DMS 273 (cell line): ENCODE measurements around the gene PCDHGA9.
"Not testable (repeated sequence)": the region's sequence is repeated elsewhere in the genome, so short reads cannot be mapped to it uniquely, and the experiment has no call there.

ENCODE experiments used
- DNase-seq: peaks from one replicate; lab custom pipeline; 2025; ENCODE audit not compliant: unreplicated experiment; lab: John Stamatoyannopoulos, UW

Gene PCDHGA9

DNA sequence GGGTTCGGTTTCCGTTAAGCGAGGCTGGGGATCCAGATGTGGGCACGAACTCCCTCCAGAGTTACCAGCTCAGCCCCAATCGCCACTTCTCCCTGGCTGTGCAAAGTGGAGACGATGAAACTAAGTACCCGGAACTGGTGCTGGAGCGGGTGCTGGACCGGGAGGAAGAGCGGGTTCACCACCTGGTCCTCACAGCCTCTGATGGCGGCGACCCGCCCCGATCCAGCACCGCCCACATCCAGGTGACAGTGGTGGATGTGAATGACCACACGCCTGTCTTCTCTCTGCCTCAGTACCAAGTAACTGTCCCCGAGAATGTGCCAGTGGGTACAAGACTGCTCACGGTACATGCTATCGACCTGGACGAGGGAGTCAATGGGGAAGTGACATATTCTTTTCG, 19.2 kb upstream of the PCDHGA9 start:
- DNase-seq, result no peak

DNA sequence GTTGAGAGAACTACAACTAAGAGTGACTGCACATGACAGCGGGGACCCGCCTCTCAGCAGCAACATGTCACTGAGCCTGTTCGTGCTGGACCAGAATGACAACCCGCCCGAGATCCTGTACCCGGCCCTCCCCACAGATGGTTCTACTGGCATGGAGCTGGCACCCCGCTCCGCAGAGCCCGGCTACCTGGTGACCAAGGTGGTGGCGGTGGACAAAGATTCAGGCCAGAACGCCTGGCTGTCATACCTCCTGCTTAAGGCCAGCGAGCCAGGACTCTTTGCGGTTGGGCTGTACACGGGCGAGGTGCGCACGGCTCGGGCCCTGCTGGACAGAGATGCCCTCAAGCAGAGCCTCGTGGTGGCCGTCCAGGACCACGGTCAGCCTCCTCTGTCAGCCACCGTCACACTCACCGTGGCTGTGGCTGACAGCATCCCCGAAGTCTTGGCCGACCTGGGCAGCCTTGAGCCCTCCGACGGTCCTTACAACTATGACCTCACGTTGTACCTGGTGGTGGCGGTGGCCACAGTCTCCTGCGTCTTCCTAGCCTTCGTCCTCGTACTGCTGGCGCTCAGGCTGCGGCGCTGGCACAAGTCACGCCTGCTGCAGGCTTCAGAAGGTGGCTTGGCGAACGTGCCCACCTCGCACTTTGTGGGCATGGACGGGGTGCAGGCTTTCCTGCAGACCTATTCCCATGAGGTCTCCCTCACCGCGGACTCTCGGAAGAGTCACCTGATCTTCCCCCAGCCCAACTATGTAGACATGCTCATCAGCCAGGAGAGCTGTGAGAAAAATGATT, 17.9 kb upstream of the PCDHGA9 start:
- no peak for DNase-seq

DNA sequence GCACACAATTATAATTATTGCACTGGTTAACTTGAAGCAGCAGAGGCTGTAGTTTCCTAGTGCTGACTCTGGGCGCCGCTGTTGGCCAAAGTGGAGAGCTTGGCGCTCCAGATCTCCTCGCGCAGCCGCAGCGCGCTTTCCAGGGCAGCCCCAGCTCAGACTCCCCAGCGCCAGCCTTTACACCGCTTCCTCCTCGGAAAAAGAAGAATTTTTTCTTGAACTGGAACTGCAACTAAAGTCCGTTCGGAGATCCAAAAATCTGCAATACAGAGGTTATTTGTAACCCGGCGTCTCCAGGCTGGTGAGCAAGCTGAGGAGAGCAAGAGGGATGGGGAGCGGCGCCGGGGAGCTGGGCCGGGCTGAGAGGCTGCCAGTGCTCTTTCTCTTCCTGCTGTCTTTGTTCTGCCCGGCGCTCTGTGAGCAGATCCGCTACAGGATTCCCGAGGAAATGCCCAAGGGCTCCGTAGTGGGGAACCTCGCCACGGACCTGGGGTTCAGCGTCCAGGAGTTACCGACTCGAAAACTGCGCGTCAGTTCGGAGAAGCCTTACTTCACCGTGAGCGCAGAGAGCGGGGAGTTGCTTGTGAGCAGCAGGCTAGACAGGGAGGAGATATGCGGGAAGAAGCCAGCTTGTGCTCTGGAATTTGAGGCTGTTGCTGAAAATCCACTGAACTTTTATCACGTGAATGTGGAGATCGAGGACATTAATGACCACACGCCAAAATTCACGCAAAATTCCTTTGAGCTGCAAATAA, 14.8 kb upstream of the PCDHGA9 start, which contains the start of gene PCDHGB4:
Gene PCDHGB4 (plus strand): TSS at position 142 of the 755 bp plus-strand sequence. CDS start 187 bp downstream, at position 329.
- not testable (repeated sequence) for DNase-seq

DNA sequence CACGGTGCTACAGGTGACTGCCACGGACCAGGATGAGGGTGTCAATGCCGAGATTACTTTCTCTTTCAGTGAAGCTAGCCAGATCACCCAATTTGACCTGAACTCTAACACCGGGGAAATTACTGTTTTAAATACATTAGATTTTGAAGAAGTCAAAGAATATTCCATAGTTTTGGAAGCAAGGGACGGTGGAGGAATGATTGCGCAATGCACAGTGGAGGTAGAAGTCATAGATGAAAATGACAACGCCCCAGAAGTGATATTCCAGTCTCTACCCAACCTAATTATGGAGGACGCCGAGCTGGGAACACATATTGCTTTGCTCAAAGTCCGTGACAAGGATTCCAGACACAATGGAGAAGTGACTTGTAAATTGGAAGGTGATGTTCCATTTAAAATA, 13.9 kb upstream of the PCDHGA9 start:
- DNase-seq, result no peak

DNA sequence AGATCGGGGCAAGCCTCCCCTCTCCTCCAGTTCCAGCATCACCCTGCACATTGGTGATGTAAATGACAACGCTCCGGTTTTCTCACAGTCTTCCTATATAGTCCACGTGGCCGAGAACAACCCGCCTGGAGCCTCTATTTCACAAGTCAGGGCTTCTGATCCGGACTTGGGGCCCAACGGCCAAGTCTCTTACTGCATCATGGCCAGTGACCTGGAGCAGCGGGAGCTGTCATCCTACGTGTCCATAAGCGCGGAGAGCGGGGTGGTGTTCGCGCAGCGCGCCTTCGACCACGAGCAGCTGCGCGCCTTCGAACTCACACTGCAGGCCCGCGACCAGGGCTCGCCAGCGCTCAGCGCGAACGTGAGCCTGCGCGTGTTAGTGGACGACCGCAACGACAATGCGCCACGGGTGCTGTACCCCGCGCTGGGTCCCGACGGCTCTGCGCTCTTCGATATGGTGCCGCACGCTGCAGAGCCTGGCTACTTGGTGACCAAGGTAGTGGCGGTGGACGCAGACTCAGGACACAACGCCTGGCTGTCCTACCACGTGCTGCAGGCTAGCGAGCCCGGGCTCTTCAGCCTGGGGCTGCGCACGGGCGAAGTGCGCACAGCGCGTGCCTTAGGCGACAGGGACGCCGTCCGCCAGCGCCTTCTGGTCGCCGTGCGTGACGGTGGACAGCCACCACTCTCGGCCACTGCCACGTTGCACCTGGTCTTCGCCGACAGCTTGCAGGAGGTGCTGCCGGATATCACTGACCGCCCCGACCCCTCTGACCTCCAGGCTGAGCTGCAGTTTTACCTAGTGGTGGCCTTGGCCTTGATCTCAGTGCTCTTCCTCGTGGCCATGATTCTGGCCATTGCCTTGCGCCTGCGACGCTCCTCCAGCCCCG, 13.2 kb upstream of the PCDHGA9 start:
- no peak for DNase-seq

DNA sequence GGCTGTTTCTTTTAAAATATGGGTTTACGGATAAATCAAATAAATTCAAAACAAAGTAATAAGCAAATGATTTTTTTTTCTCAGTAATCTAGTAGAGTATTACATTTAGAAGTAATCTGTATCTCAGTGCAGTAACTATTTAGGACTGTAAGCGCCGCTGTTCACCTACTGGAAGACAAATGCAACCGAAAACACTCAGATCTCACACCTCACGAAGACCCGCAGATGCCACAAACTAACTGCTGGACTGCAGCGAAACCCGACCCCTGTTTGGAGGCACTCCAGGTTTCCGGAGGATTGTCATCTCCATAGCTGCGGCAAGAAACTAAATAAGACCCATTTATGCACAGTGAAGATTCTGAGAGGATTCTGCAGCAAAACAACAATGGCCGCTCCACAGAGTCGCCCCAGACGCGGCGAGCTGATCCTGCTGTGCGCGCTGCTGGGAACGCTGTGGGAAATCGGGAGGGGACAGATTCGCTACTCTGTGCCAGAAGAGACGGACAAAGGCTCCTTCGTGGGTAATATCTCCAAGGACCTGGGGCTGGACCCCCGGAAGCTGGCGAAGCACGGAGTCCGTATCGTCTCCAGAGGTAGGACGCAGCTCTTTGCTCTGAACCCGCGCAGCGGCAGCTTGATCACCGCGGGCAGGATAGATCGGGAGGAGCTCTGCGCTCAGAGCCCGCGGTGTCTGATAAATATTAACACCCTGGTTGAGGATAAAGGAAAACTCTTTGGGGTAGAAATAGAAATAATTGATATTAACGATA, 10.0 kb upstream of the PCDHGA9 start, which contains the start of gene PCDHGA8:
Gene PCDHGA8 (plus strand): TSS at position 205 of the 770 bp plus-strand sequence. CDS start 181 bp downstream, at position 386.
- peak; percentile 46 for DNase-seq

DNA sequence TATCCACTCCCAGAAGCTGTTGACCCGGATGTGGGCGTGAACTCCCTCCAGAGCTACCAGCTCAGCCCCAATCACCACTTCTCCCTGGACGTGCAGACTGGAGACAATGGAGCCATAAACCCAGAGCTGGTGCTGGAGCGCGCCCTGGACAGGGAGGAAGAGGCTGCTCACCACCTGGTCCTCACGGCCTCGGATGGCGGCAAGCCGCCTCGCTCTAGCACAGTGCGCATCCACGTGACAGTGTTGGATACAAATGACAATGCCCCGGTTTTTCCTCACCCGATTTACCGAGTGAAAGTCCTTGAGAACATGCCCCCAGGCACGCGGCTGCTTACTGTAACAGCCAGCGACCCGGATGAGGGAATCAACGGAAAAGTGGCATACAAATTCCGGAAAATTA, 9.3 kb upstream of the PCDHGA9 start:
- DNase-seq, result no peak

DNA sequence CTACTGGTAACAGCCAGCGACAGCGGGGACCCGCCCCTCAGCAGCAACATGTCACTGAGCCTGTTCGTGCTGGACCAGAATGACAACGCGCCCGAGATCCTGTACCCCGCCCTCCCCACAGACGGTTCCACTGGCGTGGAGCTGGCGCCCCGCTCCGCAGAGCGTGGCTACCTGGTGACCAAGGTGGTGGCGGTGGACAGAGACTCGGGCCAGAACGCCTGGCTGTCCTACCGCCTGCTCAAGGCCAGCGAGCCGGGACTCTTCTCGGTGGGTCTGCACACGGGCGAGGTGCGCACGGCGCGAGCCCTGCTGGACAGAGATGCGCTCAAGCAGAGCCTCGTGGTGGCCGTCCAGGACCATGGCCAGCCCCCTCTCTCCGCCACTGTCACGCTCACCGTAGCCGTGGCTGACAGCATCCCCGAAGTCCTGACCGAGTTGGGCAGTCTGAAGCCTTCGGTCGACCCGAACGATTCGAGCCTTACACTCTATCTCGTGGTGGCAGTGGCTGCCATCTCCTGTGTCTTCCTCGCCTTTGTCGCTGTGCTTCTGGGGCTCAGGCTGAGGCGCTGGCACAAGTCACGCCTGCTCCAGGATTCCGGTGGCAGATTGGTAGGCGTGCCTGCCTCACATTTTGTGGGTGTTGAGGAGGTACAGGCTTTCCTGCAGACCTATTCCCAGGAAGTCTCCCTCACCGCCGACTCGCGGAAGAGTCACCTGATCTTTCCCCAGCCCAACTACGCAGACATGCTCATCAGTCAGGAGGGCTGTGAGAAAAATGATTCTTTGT, 8.0 kb upstream of the PCDHGA9 start:
- not testable (repeated sequence) for DNase-seq

DNA sequence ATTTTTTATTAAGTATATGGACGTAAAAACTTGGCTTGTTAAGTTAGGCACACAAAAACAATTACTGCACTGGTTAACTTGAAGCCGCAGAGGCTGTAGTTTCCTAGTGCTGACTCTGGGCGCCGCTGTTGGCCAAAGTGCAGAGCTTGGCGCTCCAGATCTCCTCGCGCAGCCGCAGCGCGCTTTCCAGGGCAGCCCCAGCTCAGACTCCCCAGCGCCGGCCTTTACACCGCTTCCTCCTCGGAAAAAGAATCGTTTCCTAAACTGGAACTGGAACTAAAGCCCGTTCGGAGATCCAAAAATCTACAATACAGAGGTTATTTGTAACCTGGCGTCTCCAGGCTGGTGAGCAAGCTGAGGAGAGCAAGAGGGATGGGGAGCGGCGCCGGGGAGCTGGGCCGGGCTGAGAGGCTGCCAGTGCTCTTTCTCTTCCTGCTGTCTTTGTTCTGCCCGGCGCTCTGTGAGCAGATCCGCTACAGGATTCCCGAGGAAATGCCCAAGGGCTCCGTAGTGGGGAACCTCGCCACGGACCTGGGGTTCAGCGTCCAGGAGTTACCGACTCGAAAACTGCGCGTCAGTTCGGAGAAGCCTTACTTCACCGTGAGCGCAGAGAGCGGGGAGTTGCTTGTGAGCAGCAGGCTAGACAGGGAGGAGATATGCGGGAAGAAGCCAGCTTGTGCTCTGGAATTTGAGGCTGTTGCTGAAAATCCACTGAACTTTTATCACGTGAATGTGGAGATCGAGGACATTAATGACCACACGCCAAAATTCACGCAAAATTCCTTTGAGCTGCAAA, 4.6 kb upstream of the PCDHGA9 start, which contains the start of gene PCDHGB5:
Gene PCDHGB5 (plus strand): TSS at position 192 of the 796 bp plus-strand sequence. CDS start 181 bp downstream, at position 373.
- DNase-seq, result not testable (repeated sequence)

DNA sequence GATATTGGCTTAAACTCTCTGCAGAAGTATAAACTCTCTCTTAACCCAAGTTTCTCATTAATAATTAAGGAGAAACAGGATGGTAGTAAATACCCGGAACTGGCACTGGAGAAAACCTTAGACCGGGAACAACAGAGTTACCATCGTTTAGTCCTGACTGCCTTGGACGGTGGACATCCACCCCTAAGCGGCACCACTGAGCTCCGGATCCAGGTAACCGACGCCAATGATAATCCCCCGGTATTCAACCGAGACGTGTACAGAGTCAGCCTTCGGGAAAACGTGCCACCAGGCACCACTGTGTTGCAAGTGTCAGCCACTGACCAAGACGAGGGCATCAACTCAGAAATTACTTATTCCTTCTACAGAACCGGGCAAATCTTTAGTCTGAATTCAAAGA, 4.0 kb upstream of the PCDHGA9 start:
- no peak for DNase-seq

DNA sequence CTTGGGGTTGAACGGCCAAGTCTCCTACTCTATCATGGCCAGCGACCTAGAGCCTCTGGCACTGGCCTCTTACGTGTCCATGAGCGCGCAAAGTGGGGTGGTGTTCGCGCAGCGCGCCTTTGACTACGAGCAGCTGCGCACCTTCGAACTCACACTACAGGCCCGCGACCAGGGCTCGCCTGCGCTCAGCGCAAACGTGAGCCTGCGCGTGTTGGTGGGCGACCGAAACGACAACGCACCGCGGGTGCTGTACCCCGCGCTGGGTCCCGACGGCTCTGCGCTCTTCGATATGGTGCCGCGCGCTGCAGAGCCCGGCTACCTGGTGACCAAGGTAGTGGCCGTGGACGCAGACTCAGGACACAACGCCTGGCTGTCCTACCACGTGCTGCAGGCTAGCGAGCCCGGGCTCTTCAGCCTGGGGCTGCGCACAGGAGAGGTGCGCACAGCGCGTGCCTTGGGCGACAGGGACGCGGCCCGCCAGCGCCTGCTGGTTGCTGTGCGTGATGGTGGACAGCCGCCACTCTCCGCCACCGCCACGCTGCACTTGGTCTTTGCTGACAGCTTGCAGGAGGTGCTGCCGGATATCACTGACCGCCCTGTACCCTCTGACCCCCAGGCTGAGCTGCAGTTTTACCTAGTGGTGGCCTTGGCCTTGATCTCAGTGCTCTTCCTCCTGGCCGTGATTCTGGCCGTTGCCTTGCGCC, 2.9 kb upstream of the PCDHGA9 start:
- no peak for DNase-seq

DNA sequence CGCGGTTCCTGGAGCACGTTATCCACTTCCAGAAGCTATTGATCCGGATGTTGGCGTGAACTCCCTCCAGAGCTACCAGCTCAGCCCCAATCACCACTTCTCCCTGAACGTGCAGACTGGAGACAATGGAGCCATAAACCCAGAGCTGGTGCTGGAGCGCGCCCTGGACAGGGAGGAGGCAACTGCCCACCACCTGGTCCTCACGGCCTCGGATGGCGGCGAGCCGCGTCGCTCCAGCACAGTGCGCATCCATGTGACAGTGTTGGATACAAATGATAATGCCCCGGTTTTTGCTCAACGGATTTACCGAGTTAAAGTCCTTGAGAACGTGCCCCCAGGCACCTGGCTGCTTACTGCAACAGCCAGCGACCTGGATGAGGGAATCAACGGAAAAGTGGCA, 809 bp downstream of the PCDHGA9 start:
- no peak for DNase-seq

DNA sequence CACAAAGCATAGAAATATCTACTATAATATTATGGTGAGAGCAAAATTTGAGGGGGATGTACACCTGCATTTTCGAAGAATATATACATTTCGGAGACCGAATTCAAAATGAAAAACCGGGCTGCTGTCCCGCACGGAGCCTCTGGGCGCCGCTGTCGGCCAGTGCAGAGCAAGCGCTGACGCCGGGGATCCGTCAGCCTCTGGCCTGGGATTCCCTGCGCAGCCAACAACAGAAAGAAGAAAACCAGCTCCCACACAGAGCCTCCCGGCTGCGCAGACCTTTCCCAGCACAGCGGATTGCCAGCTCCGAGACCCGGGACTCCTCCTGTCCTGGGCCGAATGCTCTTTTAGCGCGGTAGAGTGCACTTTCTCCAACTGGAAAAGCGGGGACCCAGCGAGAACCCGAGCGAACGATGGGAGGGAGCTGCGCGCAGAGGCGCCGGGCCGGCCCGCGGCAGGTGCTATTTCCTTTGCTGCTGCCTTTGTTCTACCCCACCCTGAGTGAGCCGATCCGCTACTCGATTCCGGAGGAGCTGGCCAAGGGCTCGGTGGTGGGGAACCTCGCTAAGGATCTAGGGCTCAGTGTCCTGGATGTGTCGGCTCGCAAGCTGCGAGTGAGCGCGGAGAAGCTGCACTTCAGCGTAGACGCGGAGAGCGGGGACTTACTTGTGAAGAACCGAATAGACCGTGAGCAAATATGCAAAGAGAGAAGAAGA, 5.4 kb downstream of the PCDHGA9 start, which contains the start of gene PCDHGB6:
Gene PCDHGB6 (plus strand): TSS at position 232 of the 716 bp plus-strand sequence. CDS start 182 bp downstream, at position 414.
- not testable (repeated sequence) for DNase-seq

DNA sequence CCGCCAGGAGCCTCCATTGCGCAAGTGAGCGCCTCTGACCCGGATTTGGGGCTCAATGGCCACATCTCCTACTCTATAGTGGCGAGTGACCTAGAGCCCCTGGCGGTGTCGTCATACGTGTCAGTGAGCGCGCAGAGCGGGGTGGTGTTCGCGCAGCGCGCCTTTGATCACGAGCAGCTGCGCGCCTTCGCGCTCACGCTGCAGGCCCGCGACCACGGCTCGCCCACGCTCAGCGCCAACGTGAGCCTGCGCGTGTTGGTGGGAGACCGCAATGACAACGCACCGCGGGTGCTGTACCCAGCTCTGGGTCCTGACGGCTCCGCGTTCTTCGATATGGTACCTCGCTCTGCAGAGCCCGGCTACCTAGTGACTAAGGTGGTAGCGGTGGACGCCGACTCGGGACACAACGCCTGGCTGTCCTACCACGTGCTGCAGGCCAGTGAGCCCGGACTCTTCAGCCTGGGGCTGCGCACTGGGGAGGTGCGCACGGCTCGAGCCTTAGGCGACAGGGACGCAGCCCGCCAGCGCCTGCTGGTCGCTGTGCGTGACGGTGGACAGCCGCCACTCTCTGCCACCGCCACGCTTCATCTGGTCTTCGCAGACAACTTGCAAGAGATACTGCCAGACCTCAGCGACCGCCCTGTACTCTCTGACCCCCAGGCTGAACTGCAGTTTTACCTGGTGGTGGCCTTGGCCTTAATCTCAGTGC, 7.2 kb downstream of the PCDHGA9 start:
- no peak for DNase-seq

DNA sequence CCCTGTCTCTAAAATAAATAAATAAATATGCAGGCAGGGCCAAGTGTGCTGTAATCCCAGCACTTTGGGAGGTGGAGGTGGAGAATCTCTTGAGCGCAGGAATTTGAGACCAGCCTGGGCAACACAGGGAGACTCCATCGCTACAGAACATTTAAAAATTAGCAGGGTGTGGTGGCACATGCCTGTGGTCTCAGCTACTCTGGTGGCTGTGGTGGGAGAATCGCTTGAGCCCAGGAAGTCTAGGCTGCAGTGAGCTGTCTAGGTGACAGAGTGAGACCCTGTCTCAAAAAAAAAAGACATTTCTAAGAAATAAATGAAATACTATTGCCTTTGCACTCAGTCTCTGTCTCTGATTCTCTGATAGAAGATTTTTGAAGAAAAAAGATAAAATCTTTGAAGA, 9.0 kb downstream of the PCDHGA9 start:
- no peak for DNase-seq

DNA sequence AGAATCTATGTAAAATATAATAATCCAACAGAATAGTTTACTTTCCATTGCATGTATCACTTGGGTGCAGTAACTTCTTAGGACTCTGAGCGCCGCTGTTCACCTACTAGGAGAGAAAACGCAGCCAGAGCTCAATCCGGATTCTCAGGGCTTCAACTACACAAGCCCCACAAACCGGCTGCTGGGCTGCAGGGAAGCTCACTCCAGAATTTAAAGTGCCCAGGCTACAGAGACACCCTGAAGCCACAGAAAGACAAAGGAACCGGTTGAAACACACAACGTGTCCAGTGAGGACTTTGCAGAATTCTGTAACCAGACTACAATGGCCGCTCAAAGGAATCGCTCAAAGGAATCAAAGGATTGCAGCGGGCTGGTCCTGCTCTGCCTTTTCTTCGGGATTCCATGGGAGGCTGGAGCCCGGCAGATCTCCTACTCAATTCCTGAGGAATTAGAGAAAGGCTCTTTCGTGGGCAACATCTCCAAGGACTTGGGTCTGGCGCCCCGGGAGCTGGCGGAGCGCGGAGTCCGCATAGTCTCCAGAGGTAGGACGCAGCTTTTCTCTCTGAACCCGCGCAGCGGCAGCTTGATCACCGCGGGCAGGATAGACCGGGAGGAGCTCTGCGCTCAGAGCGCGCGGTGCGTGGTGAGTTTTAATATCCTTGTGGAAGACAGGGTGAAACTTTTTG, 10.4 kb downstream of the PCDHGA9 start, which contains the start of gene PCDHGA10:
Gene PCDHGA10 (plus strand): TSS at position 134 of the 686 bp plus-strand sequence. CDS start 189 bp downstream, at position 323.
- peak; percentile 84 for DNase-seq
